ENCODE data around the gene PSMF1. TPM values are rescaled to one million over a fixed set of nuclear protein-coding genes. Genes with fewer than 3 reads are reported as not detected.

Gene PSMF1
- total and polyA plus RNA-seq, 2 of the 4 experiments (the other 2 are of a cell fraction): 93.6 to 109 TPM

- ATAC-seq (ENCODE audit: low read depth) (no peak), DNase-seq (no peak)
- WGBS, 2 experiments (ENCODE audit: extremely low coverage in 2 of 2, insufficient read length in 1 of 2): 40% methylated on average over 1 of the region's 3 CpGs; no CpG with 5 or more reads in 1 of the 2 experiments
- H4K8ac ChIP-seq (ENCODE audit: low read depth in 2 of 2, low read length in 2 of 2): no peak overlapping the region
- no peak overlapping the region for H3K27ac ChIP-seq (ENCODE audit: insufficient read depth, low read length)
- in situ Hi-C loops (cut with MboI; ENCODE audit: low sequenced_read_pairs): no loop called here
- no peak for TF ChIP-seq POLR2A (IDR thresholded peaks at IDR 0.05; ENCODE audit: low read depth, low read length)
- TF ChIP-seq USF2 (IDR thresholded peaks at IDR 0.05; ENCODE audit: low read depth, low read length): no peak
- no peak for TF ChIP-seq RAD21 (IDR thresholded peaks at IDR 0.05; ENCODE audit: low read length)
- no peak for TF ChIP-seq NFE2L2 (IDR thresholded peaks at IDR 0.05; ENCODE audit: low read depth, low read length)
- no peak for TF ChIP-seq CTCF (conservative IDR thresholded peaks at IDR 0.05; ENCODE audit: low read depth, low read length)
- TF ChIP-seq SMC3 (IDR thresholded peaks at IDR 0.05; ENCODE audit: low read depth, low read length): no peak
- TF ChIP-seq BHLHE40 (IDR thresholded peaks at IDR 0.05; ENCODE audit: low read depth, low read length): no peak
- no peak for TF ChIP-seq MAZ (IDR thresholded peaks at IDR 0.05; ENCODE audit: borderline replicate concordance, low read depth, low read length)
- TF ChIP-seq MAFK (IDR thresholded peaks at IDR 0.05; ENCODE audit: low read depth, low read length): no peak
- TF ChIP-seq CHD1 (IDR thresholded peaks at IDR 0.05; ENCODE audit: low read depth, low read length): no peak
- no peak for TF ChIP-seq CEBPB (IDR thresholded peaks at IDR 0.05; ENCODE audit: low read depth, low read length)
- no peak for TF ChIP-seq RCOR1 (IDR thresholded peaks at IDR 0.05; ENCODE audit: insufficient replicate concordance, low read length)
- no peak for TF ChIP-seq RFX5 (IDR thresholded peaks at IDR 0.05; ENCODE audit: low read depth, low read length)
- TF ChIP-seq MXI1 (IDR thresholded peaks at IDR 0.05; ENCODE audit: borderline replicate concordance, low read depth, low read length): no peak
- TF ChIP-seq ELK1 (IDR thresholded peaks at IDR 0.05; ENCODE audit: borderline replicate concordance, low read depth, low read length): no peak
- intact Hi-C loops (cut with micrococcal nuclease): no loop called here
- no peak overlapping the region for H3K14ac ChIP-seq (replicated peaks; ENCODE audit: low read depth, low read length)
- H3K79me1 ChIP-seq (ENCODE audit: low read depth in 1 of 2, low read length in 2 of 2): peaks cover 16 to 23% of the 10 kb centered on the region in 2 experiments; a peak in 3 of 4 replicates
- H4K91ac ChIP-seq (ENCODE audit: insufficient read depth, low read depth, low read length): no peak overlapping the region
- H2AFZ ChIP-seq (replicated peaks; ENCODE audit: low read length, poor library complexity): no peak overlapping the region
- H4K5ac ChIP-seq (ENCODE audit: low read depth, low read length): no peak overlapping the region
- no TSS peak for BruUV-seq (replicated peaks)
- no peaks in the 10 kb centered on the region for H3K27me3 ChIP-seq (ENCODE audit: control insufficient read depth, insufficient read depth, low read length)
- no peak overlapping the region for H3K23ac ChIP-seq (ENCODE audit: low read depth, low read length)
- H2BK120ac ChIP-seq (ENCODE audit: low read depth, low read length): no peak overlapping the region
- H4K20me1 ChIP-seq (ENCODE audit: insufficient read depth, low read length): peaks cover 8% of the 10 kb centered on the region
- ChIA-PET CTCF (no interaction called here), POLR2A (ENCODE audit: unreplicated experiment) (no interaction called here)
- dilution Hi-C loops (cut with HindIII; ENCODE audit: low sequenced_read_pairs, unreplicated experiment): no loop called here
- H3K9me1 ChIP-seq (ENCODE audit: insufficient read depth, low read length): peaks cover 4% of the 10 kb centered on the region; the same call in 1 of the 2 replicates
- no peak overlapping the region for H3K4me3 ChIP-seq (ENCODE audit: insufficient read depth, low read depth, low read length)
- no peak overlapping the region for H3K18ac ChIP-seq (ENCODE audit: low read depth, low read length)
- H2AK5ac ChIP-seq (ENCODE audit: low read depth, low read length): no peak overlapping the region
- H2BK20ac ChIP-seq (ENCODE audit: low read depth, low read length): no peak overlapping the region
- H3K36me3 ChIP-seq (ENCODE audit: control insufficient read depth, insufficient read depth, low read length): peaks cover 22% of the 10 kb centered on the region
- H2BK5ac ChIP-seq (ENCODE audit: low read depth, low read length, poor library complexity, severe bottlenecking): no peak overlapping the region
- no peak overlapping the region for H2AK9ac ChIP-seq (replicated peaks; ENCODE audit: low read depth, low read length, poor library complexity)
- H3K9ac ChIP-seq (ENCODE audit: low read depth, low read length): no peak overlapping the region
- H3K4me2 ChIP-seq (ENCODE audit: low read depth, low read length): no peak overlapping the region
- no peaks in the 10 kb centered on the region for H3K9me3 ChIP-seq (ENCODE audit: control insufficient read depth, insufficient read depth, low read length)
- no peak overlapping the region for H3K56ac ChIP-seq (ENCODE audit: extremely low read depth, insufficient read depth, low read length)
- H3K4me1 ChIP-seq (ENCODE audit: control insufficient read depth, insufficient read depth, low read length): no peaks in the 10 kb centered on the region
- H3K4ac ChIP-seq (ENCODE audit: low read depth, low read length): no peak overlapping the region
- H2BK15ac ChIP-seq (ENCODE audit: low read depth, low read length): no peak overlapping the region
Measured at GRCh38 chr20:1155342-1155741, 36.9 kb downstream of the PSMF1 start.

Measured in IMR-90 (cell line).